AG04449 (cell line): Measurements from ENCODE around the gene CLEC4C.

Experiments
- CTCF ChIA-PET: fragments of 350-600 bp; formaldehyde crosslinking; extraction: SDS; loops from one replicate; lab custom pipeline; 2021; ENCODE audit warnings: antibody characterized with exemption; lab: Yijun Ruan, JAX
- POLR2A ChIA-PET: fragments of 400-600, 350-600 bp; formaldehyde crosslinking; extraction: SDS; loops from one replicate; lab custom pipeline; 2020; ENCODE audit warnings: antibody characterized with exemption, inconsistent platforms; lab: Yijun Ruan, JAX
- DNase-seq: peaks from one replicate; pipeline ENCODE4 v3.0.0-alpha.2; 2010; ENCODE audit warnings: low read depth, low spot score
- H3K4me3 ChIP-seq: 2 replicates; pipeline ENCODE4 v1.5.1; 2011; ENCODE audit warnings: low read depth, mild to moderate bottlenecking, control low read depth, low read length
- CTCF ChIP-seq: IDR thresholded peaks from one replicate; pipeline ENCODE4 v1.5.1; 2011; ENCODE audit warnings: mild to moderate bottlenecking, moderate library complexity, low read length, control low read depth, inconsistent platforms; ENCODE audit not compliant: insufficient read depth; ENCODE audit errors: missing control alignments

Gene CLEC4C

GRCh38 chr12:7729746-7730145 is 17.4 kb downstream of the CLEC4C start:
- CTCF ChIA-PET: no interaction called here
- TF ChIP-seq CTCF: no peak

GRCh38 chr12:7723926-7724325 is 23.2 kb downstream of the CLEC4C start:
- no peak for TF ChIP-seq CTCF
- POLR2A ChIA-PET: no interaction called here
- CTCF ChIA-PET: no interaction called here

More at GRCh38 chr12:7729746-7730145, 17.4 kb downstream of the CLEC4C start:
- POLR2A ChIA-PET: no interaction called here
- no peak for DNase-seq
- H3K4me3 ChIP-seq: no peak overlapping the region

GRCh38 chr12:7719946-7720730 is 27.0 kb downstream of the CLEC4C start:
- POLR2A ChIA-PET: no interaction called here
- CTCF ChIA-PET: no interaction called here
- no peak for TF ChIP-seq CTCF
- H3K4me3 ChIP-seq: no peak overlapping the region
- DNase-seq: no peak

More at GRCh38 chr12:7723926-7724325, 23.2 kb downstream of the CLEC4C start:
- DNase-seq: no peak
- no peak overlapping the region for H3K4me3 ChIP-seq

DNA sequence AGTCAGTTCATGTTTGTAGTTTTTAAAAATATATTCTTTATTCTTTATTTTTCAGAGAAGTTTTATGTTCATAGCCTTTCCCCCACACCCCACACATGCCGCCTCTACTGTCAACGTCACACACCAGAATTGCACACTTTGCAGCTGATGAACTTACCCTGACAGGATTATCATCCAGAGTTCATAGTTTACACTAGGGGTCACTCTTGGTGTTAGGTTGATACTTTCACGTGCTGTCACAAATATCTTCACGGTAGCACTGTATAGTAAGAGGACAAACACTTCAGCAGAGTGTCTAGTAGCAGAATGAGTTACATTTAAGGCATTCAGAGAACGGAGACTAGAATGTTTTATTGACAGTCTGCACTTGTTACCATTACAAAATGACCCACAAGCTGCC is 30.8 kb downstream of the CLEC4C start:
- POLR2A ChIA-PET: no interaction called here

GRCh38 chr12:7712841-7713442 is 34.2 kb downstream of the CLEC4C start:
- DNase-seq: no peak
- no peak overlapping the region for H3K4me3 ChIP-seq
- ChIA-PET POLR2A (no interaction called here), CTCF (no interaction called here)
- TF ChIP-seq CTCF: no peak

More for the DNA sequence above, 30.8 kb downstream of the CLEC4C start:
- H3K4me3 ChIP-seq: no peak overlapping the region
- TF ChIP-seq CTCF: no peak
- DNase-seq: no peak
- CTCF ChIA-PET: no interaction called here

DNA sequence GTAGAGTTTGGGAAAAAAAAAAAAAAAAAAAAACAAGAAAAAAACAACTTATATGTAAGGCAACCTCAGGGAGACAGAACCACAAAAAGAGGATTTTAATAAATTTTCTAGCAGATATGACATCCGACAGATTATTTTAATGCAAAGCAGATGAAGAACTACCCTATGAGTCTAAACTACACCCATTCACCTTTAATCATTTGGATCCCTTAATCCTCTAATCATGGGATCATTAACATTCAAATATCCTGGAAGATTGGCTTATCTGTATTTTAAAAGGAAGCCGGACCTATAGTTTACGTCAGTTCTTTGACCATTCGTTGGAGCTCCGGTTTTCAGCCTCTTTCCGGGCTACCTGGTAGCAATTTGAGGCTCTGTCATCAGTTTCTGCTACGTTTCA is 36.0 kb downstream of the CLEC4C start, which contains the start of gene DPPA3:
TSS of gene DPPA3 (plus strand) at position 301 of the 400 bp plus-strand sequence. CDS start 138 bp downstream, outside the sequence.
- CTCF ChIA-PET: no interaction called here
- no peak for TF ChIP-seq CTCF
- DNase-seq: no peak
- no peak within 1 kb of the TSS for H3K4me3 ChIP-seq
- POLR2A ChIA-PET: no interaction called here
